ENCODE results near the gene MAML3.

The MAML3 gene

DNA sequence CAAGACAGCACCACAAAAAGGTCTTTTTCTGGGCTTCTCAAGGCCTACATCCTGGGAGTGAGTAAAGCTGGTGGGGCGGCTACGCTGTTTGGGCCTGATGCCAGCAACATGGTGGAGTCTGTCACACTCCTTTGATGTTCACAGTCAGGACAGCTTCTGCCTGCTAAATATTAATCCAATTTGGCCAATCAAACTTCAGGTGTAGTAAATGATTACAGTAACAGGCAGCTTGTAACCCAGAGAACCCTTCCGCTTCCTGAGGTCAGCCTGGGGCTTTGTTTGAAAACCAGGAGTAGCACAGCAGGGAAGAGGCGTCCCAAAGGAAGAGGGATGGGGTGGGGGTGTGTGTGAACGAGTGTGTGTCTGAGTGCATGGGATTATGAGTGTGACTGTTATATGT, 220.4 kb downstream of the MAML3 start:
- DNase-seq (ENCODE audit: low read depth, low spot score): no peak
- TF ChIP-seq, protein P1, sequence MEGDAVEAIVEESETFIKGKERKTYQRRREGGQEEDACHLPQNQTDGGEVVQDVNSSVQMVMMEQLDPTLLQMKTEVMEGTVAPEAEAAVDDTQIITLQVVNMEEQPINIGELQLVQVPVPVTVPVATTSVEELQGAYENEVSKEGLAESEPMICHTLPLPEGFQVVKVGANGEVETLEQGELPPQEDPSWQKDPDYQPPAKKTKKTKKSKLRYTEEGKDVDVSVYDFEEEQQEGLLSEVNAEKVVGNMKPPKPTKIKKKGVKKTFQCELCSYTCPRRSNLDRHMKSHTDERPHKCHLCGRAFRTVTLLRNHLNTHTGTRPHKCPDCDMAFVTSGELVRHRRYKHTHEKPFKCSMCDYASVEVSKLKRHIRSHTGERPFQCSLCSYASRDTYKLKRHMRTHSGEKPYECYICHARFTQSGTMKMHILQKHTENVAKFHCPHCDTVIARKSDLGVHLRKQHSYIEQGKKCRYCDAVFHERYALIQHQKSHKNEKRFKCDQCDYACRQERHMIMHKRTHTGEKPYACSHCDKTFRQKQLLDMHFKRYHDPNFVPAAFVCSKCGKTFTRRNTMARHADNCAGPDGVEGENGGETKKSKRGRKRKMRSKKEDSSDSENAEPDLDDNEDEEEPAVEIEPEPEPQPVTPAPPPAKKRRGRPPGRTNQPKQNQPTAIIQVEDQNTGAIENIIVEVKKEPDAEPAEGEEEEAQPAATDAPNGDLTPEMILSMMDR (IDR thresholded peaks at IDR 0.05; ENCODE audit: insufficient read depth, low read length, missing control alignments): no peak
- ChIA-PET CTCF (interaction anchor here (1.7 kb wide), 1 partner anchor 10 kb away, joined by 3 read pairs; no protein-coding TSS in a partner anchor), POLR2A (no interaction called here)
- no peak overlapping the region for H3K4me3 ChIP-seq (ENCODE audit: low read depth, low read length)

DNA sequence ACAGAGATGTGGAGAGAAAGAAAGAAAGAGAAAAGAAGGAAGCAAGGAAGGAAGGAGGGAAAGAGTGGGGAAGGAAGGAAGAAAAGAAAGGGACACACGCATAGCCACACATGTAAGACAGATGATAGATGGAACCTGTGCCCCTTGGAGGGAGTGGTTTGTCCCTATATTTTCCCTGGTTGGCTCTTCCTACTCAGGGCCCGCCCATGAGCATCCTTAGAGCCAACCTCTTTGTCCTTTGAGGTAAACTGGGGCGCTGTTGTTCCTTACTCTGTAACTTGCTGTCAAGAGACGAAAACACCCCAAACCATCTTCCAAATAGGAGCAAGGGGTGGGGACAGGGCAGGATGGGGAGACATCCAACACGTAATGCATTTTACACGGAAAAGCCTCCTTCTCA, 220.9 kb downstream of the MAML3 start:
- TF ChIP-seq, protein P1 (IDR thresholded peaks at IDR 0.05; ENCODE audit: insufficient read depth, low read length, missing control alignments): no peak
- no peak for DNase-seq (ENCODE audit: low read depth, low spot score)
- no peak overlapping the region for H3K4me3 ChIP-seq (ENCODE audit: low read depth, low read length)
- ChIA-PET CTCF (interaction anchor here (0.9 to 1.7 kb wide), 2 partner anchors 10 to 396 kb away, joined by 3 read pairs; no protein-coding TSS in a partner anchor), POLR2A (no interaction called here)

DNA sequence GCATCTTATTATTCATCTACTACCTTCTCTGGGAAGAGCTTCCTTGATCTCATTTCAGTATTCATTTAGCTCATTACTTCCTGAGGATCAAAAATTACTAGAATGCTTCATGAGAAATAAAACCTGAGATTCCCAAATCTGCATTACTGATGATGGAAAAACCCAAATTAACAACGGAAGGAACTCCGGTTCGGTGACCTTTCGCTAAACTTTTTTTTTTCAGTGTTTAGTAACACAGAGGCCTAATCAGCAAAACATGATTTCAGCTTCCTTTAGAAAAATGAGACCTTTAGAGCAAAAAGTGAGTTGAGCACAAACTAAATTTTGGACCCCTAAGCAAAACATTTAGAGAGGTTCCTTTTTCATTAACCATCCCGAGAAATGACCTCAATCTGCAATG, 229.2 kb downstream of the MAML3 start:
- TF ChIP-seq, protein P1 (IDR thresholded peaks at IDR 0.05; ENCODE audit: insufficient read depth, low read length, missing control alignments): no peak
- ChIA-PET CTCF (no interaction called here), POLR2A (no interaction called here)
- H3K4me3 ChIP-seq (ENCODE audit: low read depth, low read length): no peak overlapping the region
- no peak for DNase-seq (ENCODE audit: low read depth, low spot score)

DNA sequence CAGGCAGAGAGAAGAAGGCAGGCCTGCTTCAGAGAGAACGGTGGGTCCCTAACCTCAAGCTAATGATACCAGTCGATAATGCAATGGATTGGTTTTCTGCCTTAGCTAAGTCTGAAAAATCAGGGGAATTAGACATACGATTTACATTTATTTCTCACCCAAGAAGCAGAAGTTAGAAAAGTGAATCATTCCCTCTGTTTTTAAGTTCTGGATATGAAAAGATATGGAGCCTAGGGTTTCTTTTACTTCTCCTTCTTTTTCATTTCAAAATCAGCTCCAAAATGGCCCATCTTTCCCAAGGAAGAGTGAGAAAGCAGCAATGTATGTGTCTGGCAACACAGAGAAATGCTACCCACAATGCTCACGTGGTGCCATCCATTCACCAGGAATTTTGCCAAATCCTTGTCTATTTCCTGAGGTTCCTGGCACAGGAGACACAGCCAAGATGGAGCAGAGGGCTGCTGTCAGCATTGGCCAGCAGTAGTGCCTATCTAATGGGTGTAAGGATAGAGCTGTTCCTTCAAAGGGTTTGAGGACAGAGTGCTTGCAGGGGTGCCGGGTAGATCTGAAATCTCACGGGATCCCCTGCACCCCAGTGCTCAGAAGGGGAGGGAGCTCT, 231.5 kb downstream of the MAML3 start:
- TF ChIP-seq, protein P1 (IDR thresholded peaks at IDR 0.05; ENCODE audit: insufficient read depth, low read length, missing control alignments): no peak
- ChIA-PET CTCF (interaction anchor here (1.1 kb wide), 1 partner anchor 14 kb away, joined by 4 read pairs; no protein-coding TSS in a partner anchor), POLR2A (no interaction called here)
- H3K4me3 ChIP-seq (ENCODE audit: low read depth, low read length): no peak overlapping the region
- DNase-seq (ENCODE audit: low read depth, low spot score): no peak

DNA sequence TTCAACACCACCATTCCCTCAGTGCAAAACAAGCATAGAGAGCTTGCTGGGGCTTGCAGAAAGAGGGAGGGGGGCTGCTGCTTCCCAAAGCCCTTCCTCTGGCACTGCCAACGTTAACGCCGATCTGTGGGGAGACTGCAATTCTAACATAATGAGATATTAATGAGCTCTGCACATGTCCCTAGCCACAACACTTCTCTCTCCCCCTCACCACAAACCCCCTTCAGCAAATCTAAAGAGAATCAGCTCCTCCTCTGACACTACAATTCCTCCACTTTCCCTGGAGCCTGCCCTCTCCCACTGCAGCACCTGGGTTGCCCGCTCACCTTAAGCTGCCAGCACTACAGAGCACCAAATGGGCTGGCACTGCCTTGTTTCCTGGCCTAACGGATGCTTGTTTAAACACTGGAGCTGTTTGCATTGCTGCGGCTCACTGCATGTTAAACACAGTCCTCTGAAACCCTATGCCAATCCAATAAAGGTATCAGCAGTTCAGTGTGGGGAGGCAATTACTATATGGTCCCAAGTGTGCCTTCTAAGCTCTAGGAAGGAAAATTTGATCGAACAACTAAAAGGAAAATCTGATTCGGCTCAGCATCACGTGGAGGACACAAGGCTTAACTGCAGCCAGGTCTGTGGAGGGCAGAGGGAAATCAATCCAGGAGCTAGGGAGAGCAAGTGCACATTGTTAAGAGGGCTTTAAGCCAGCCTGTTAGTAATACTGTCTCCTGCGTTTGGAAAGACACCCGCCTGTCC, 232.4 kb downstream of the MAML3 start:
- ChIA-PET CTCF (interaction anchor here (1.1 kb wide), 2 partner anchors 13 to 14 kb away, joined by 4 read pairs; no protein-coding TSS in a partner anchor), POLR2A (no interaction called here)
- TF ChIP-seq, protein P1 (IDR thresholded peaks at IDR 0.05; ENCODE audit: insufficient read depth, low read length, missing control alignments): no peak
- DNase-seq (ENCODE audit: low read depth, low spot score): no peak
- no peak overlapping the region for H3K4me3 ChIP-seq (ENCODE audit: low read depth, low read length)

DNA sequence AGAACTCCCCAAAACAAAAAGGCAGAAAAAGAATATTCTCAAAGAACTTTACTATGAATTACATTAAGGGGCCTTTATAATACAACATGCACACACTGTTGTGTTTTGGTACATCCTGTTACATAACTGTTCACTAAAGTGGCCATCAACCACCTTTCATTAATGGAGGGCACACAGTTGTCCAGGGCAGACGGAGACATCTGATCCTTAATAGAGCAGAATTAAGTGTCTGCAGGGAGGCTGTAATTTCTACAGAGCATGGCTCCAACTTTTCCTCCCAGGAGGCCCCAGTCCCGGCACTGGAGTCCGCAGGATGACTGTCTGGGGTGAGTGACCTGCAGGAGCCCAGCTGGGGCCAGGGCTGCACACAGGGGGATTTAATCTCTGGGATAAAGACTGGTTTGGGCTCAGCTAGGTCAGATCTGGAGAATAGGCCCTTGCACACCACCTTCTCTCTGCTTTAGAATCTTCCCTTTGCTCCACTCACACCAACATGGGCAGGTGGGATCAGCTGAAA, 233.4 kb downstream of the MAML3 start:
- no peak for DNase-seq (ENCODE audit: low read depth, low spot score)
- H3K4me3 ChIP-seq (ENCODE audit: low read depth, low read length): no peak overlapping the region
- TF ChIP-seq, protein P1 (IDR thresholded peaks at IDR 0.05; ENCODE audit: insufficient read depth, low read length, missing control alignments): no peak
- ChIA-PET POLR2A (no interaction called here), CTCF (no interaction called here)

Measured in AG04449 (cell line).